Activated CD4-positive, alpha-beta T cell treated with anti-CD3 and anti-CD28 coated beads, Interleukin-2, Interleukin-4, amounts not matched to agents 100 ng/mL and 50 ng/mL, durations not matched to agents 16 hours and 8 hours (primary cell): ENCODE data around the gene FAM111A.

ENCODE experiments used
- DNase-seq: peaks from one replicate; pipeline ENCODE4 v3.0.0-alpha.2; 2020; ENCODE audit warnings: low spot score

FAM111A gene

DNA sequence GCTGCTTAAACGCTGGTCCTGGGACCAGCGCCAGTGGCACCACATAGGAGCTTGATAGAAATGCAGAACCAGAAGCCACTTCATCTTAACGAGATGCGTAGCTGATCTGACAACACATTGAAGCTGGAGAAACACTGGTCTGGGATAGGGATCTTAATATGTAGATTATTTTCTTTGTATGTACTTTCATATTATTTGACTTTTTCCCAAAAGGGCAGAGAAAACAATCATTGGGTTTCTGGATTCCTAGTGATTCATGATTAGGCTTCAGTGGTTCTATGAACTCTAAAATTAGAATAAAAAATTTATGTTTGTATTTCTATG is 57.7 kb downstream of the FAM111A start:
- no peak for DNase-seq

- DNase-seq, result no peak
Observed at GRCh38 chr11:59201353-59201752, 58.7 kb downstream of the FAM111A start.
